GM23248 (cell line): ENCODE data around the gene ARHGEF38.

Experiments used
- EZH2 ChIP-seq: fragments of 200-600 bp; sonication (generic); IDR thresholded peaks from 2 replicates; pipeline ENCODE4 v1.6.1; 2018; ENCODE audit warnings: antibody characterized with exemption, mild to moderate bottlenecking; ENCODE audit not compliant: insufficient read depth, poor library complexity, severe bottlenecking
- EZH2phosphoT487 ChIP-seq: fragments of 200-600 bp; sonication (generic); IDR thresholded peaks from 2 replicates; pipeline ENCODE4 v1.6.1; 2018; ENCODE audit warnings: antibody characterized with exemption, moderate library complexity, mild to moderate bottlenecking, low read depth; ENCODE audit not compliant: insufficient read depth

DNA sequence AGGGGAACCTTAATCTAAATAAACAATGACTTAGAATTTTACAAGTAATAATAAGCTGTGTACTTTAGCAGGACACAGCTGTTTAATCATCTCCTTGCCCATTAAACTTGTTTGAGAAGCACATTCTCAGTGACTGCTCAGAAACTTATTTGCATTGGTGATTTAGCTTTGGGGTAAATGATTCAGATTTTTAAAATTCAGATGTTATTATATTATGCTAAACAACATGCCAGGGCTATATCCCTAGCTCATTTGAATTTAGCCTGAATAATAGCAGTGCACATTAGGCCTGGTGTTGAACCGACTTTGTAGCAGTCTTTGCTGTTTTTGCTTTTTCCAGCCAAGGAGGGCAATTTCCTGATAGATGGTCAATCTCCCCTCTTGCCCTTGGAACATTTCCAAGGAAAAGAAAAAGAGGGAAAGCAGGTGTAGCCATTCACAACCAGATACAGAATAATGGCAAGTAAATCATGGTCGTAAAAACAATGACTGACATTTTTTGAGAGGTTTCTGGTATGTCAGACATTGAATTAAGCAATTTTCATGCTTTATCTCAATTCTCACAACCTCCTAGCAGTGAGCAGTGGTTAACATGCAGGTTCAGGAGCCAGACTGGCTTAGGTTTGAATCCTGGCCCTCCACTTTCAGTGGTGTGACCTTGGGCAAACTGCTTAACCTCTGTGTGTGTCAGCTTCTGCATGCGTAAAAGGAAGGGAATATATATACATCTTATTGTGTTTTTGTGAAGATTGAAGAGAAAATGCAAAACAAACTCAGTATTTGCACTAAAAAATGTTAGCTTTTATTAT, 16.8 kb downstream of the ARHGEF38 start:
- TF ChIP-seq EZH2 (no peak), EZH2phosphoT487 (no peak)
